Activated naive CD4-positive, alpha-beta T cell treated with anti-CD3 and anti-CD28 coated beads, Interleukin-2, amount 10 ng/mL, durations not matched to agents 7 days and 5 days (primary cell): ENCODE results near the gene TBC1D22A.

Experiments used
- CTCF ChIA-PET: fragments of 350-600 bp; sonication (Branson Sonifier 250); formaldehyde crosslinking; loops from one replicate; lab custom pipeline; 2021; ENCODE audit warnings: antibody characterized with exemption; lab: Charles Lee
- DNase-seq: peaks from one replicate; pipeline ENCODE4 v3.0.0-alpha.2; 2020
- H3K27ac Mint-ChIP-seq: one replicate; pipeline ENCODE4 v1.8.0; 2021; ENCODE audit warnings: mild to moderate bottlenecking, moderate library complexity, mixed read lengths
- H3K27me3 Mint-ChIP-seq: one replicate; pipeline ENCODE4 v1.8.0; 2021; ENCODE audit warnings: mild to moderate bottlenecking, mixed read lengths
- H3K36me3 Mint-ChIP-seq: one replicate; pipeline ENCODE4 v1.8.0; 2021; ENCODE audit warnings: mixed read lengths
- H3K4me1 Mint-ChIP-seq: one replicate; pipeline ENCODE4 v1.8.0; 2021; ENCODE audit warnings: mixed read lengths
- H3K4me3 Mint-ChIP-seq: one replicate; pipeline ENCODE4 v1.8.0; 2021; ENCODE audit warnings: mild to moderate bottlenecking, moderate library complexity, mixed read lengths
- H3K9me3 Mint-ChIP-seq: one replicate; pipeline ENCODE4 v1.8.0; 2021; ENCODE audit warnings: mixed read lengths

TBC1D22A gene

GRCh38 chr22:46829941-46830715, 67.7 kb downstream of the TBC1D22A start:
- no peaks in the 10 kb centered on the region for H3K4me1 Mint-ChIP-seq
- no peak overlapping the region for H3K4me3 Mint-ChIP-seq
- H3K9me3 Mint-ChIP-seq = peaks cover 11% of the 10 kb centered on the region
- H3K27ac Mint-ChIP-seq = no peak overlapping the region
- CTCF ChIA-PET = no interaction called here
- H3K27me3 Mint-ChIP-seq = no peaks in the 10 kb centered on the region
- no peak for DNase-seq
- peaks cover 46% of the 10 kb centered on the region for H3K36me3 Mint-ChIP-seq

- H3K36me3 Mint-ChIP-seq = peaks cover 50% of the 10 kb centered on the region
Observed at GRCh38 chr22:46830841-46831240, 68.4 kb downstream of the TBC1D22A start.

GRCh38 chr22:46833228-46833627, 70.8 kb downstream of the TBC1D22A start:
- H3K9me3 Mint-ChIP-seq = peaks cover 24% of the 10 kb centered on the region
- H3K27ac Mint-ChIP-seq = no peak overlapping the region
- H3K36me3 Mint-ChIP-seq = peaks cover 49% of the 10 kb centered on the region
- no peaks in the 10 kb centered on the region for H3K4me1 Mint-ChIP-seq
- CTCF ChIA-PET = no interaction called here
- DNase-seq = no peak
- no peaks in the 10 kb centered on the region for H3K27me3 Mint-ChIP-seq
- H3K4me3 Mint-ChIP-seq = no peak overlapping the region

More at GRCh38 chr22:46830841-46831240, 68.4 kb downstream of the TBC1D22A start:
- CTCF ChIA-PET = no interaction called here
- Mint-ChIP-seq H3K4me1 (no peaks in the 10 kb centered on the region), H3K27ac (no peak overlapping the region), H3K4me3 (no peak overlapping the region), H3K9me3 (peaks cover 19% of the 10 kb centered on the region), H3K27me3 (no peaks in the 10 kb centered on the region)
- no peak for DNase-seq

- H3K4me3 Mint-ChIP-seq = no peak overlapping the region
- H3K4me1 Mint-ChIP-seq = no peaks in the 10 kb centered on the region
- peaks cover 41% of the 10 kb centered on the region for H3K36me3 Mint-ChIP-seq
- no peaks in the 10 kb centered on the region for H3K27me3 Mint-ChIP-seq
- no peak for DNase-seq
- H3K27ac Mint-ChIP-seq = no peak overlapping the region
- CTCF ChIA-PET = no interaction called here
- H3K9me3 Mint-ChIP-seq = peaks cover 24% of the 10 kb centered on the region
Observed at GRCh38 chr22:46834021-46834737, 71.7 kb downstream of the TBC1D22A start.

GRCh38 chr22:46835288-46835687, 72.8 kb downstream of the TBC1D22A start:
- no peak for DNase-seq
- H3K9me3 Mint-ChIP-seq = peaks cover 24% of the 10 kb centered on the region
- no peak overlapping the region for H3K4me3 Mint-ChIP-seq
- CTCF ChIA-PET = no interaction called here
- H3K27me3 Mint-ChIP-seq = no peaks in the 10 kb centered on the region
- H3K36me3 Mint-ChIP-seq = peaks cover 36% of the 10 kb centered on the region
- no peak overlapping the region for H3K27ac Mint-ChIP-seq
- no peaks in the 10 kb centered on the region for H3K4me1 Mint-ChIP-seq

- Mint-ChIP-seq H3K4me3 (no peak overlapping the region), H3K27me3 (no peaks in the 10 kb centered on the region), H3K27ac (no peak overlapping the region), H3K9me3 (peaks cover 24% of the 10 kb centered on the region), H3K36me3 (peaks cover 35% of the 10 kb centered on the region), H3K4me1 (no peaks in the 10 kb centered on the region)
- DNase-seq = no peak
- CTCF ChIA-PET = no interaction called here
Observed at GRCh38 chr22:46835693-46836092, 73.2 kb downstream of the TBC1D22A start.

- Mint-ChIP-seq H3K27me3 (no peaks in the 10 kb centered on the region), H3K36me3 (peaks cover 6% of the 10 kb centered on the region), H3K27ac (no peak overlapping the region), H3K4me1 (peaks cover 8% of the 10 kb centered on the region), H3K4me3 (no peak overlapping the region), H3K9me3 (peaks cover 1% of the 10 kb centered on the region)
- no peak for DNase-seq
- CTCF ChIA-PET = no interaction called here
Observed at GRCh38 chr22:46841522-46841921, 79.1 kb downstream of the TBC1D22A start.

GRCh38 chr22:46842606-46843005, 80.2 kb downstream of the TBC1D22A start:
- no peak overlapping the region for H3K27ac Mint-ChIP-seq
- DNase-seq = no peak
- peaks cover 8% of the 10 kb centered on the region for H3K36me3 Mint-ChIP-seq
- peaks cover 8% of the 10 kb centered on the region for H3K4me1 Mint-ChIP-seq
- H3K4me3 Mint-ChIP-seq = no peak overlapping the region
- no peaks in the 10 kb centered on the region for H3K9me3 Mint-ChIP-seq
- CTCF ChIA-PET = no interaction called here
- H3K27me3 Mint-ChIP-seq = no peaks in the 10 kb centered on the region

GRCh38 chr22:46843821-46844255, 81.4 kb downstream of the TBC1D22A start:
- no peak for DNase-seq
- H3K27ac Mint-ChIP-seq = no peak overlapping the region
- CTCF ChIA-PET = interaction anchor here (0.9 kb wide), 1 partner anchor 469 kb away, joined by 3 read pairs; no protein-coding TSS in a partner anchor
- no peak overlapping the region for H3K4me3 Mint-ChIP-seq
- peaks cover 8% of the 10 kb centered on the region for H3K36me3 Mint-ChIP-seq
- H3K9me3 Mint-ChIP-seq = no peaks in the 10 kb centered on the region
- H3K4me1 Mint-ChIP-seq = peaks cover 8% of the 10 kb centered on the region
- no peaks in the 10 kb centered on the region for H3K27me3 Mint-ChIP-seq

- Mint-ChIP-seq H3K9me3 (no peaks in the 10 kb centered on the region), H3K4me3 (no peak overlapping the region), H3K4me1 (peaks cover 8% of the 10 kb centered on the region), H3K27ac (no peak overlapping the region), H3K36me3 (peaks cover 9% of the 10 kb centered on the region), H3K27me3 (no peaks in the 10 kb centered on the region)
- DNase-seq = no peak
- CTCF ChIA-PET = no interaction called here
Observed at GRCh38 chr22:46844606-46845210, 82.3 kb downstream of the TBC1D22A start.

GRCh38 chr22:46845296-46846149, 83.1 kb downstream of the TBC1D22A start:
- H3K4me3 Mint-ChIP-seq = no peak overlapping the region
- H3K4me1 Mint-ChIP-seq = peaks cover 8% of the 10 kb centered on the region
- H3K9me3 Mint-ChIP-seq = no peaks in the 10 kb centered on the region
- H3K36me3 Mint-ChIP-seq = peaks cover 12% of the 10 kb centered on the region
- DNase-seq = no peak
- CTCF ChIA-PET = no interaction called here
- no peaks in the 10 kb centered on the region for H3K27me3 Mint-ChIP-seq
- no peak overlapping the region for H3K27ac Mint-ChIP-seq

- CTCF ChIA-PET = no interaction called here
- Mint-ChIP-seq H3K27ac (no peak overlapping the region), H3K36me3 (peaks cover 14% of the 10 kb centered on the region), H3K27me3 (no peaks in the 10 kb centered on the region), H3K9me3 (no peaks in the 10 kb centered on the region), H3K4me3 (no peak overlapping the region), H3K4me1 (peaks cover 8% of the 10 kb centered on the region)
- no peak for DNase-seq
Observed at GRCh38 chr22:46846150-46846831, 83.8 kb downstream of the TBC1D22A start.

- no peak overlapping the region for H3K4me3 Mint-ChIP-seq
- peaks cover 8% of the 10 kb centered on the region for H3K4me1 Mint-ChIP-seq
- no peak for DNase-seq
- no peak overlapping the region for H3K27ac Mint-ChIP-seq
- H3K9me3 Mint-ChIP-seq = no peaks in the 10 kb centered on the region
- H3K27me3 Mint-ChIP-seq = no peaks in the 10 kb centered on the region
- CTCF ChIA-PET = no interaction called here
- H3K36me3 Mint-ChIP-seq = peaks cover 14% of the 10 kb centered on the region
Observed at GRCh38 chr22:46846832-46847355, 84.4 kb downstream of the TBC1D22A start.
